Measurements from ENCODE around the gene COL1A2.

DNA sequence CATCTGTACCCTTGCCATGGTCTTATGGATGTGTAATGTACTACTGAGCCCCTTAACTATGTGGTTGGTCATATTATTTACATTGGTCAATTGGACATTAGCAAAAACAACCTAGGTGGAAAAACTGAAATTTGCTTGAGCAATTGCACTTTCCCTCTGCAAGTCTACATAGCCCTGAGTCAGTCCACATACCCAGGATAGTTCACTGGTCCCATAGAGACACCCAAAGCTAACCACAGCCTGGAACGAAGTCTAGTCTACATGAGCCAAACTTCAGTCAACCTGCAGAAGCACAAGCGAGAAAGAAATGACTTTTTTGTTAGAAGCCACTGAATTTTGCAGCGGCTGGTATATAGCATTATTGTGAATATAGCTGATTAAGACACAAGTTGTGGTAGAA, 37.6 kb upstream of the COL1A2 start:
- TF ChIP-seq NCOR1 (IDR thresholded peaks at IDR 0.05; ENCODE audit: borderline replicate concordance, low read length), result no peak
- TF ChIP-seq, protein P1, sequence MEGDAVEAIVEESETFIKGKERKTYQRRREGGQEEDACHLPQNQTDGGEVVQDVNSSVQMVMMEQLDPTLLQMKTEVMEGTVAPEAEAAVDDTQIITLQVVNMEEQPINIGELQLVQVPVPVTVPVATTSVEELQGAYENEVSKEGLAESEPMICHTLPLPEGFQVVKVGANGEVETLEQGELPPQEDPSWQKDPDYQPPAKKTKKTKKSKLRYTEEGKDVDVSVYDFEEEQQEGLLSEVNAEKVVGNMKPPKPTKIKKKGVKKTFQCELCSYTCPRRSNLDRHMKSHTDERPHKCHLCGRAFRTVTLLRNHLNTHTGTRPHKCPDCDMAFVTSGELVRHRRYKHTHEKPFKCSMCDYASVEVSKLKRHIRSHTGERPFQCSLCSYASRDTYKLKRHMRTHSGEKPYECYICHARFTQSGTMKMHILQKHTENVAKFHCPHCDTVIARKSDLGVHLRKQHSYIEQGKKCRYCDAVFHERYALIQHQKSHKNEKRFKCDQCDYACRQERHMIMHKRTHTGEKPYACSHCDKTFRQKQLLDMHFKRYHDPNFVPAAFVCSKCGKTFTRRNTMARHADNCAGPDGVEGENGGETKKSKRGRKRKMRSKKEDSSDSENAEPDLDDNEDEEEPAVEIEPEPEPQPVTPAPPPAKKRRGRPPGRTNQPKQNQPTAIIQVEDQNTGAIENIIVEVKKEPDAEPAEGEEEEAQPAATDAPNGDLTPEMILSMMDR (CRISPR knock-in tag; IDR thresholded peaks at IDR 0.05), result no peak
- TF ChIP-seq, protein P2, sequence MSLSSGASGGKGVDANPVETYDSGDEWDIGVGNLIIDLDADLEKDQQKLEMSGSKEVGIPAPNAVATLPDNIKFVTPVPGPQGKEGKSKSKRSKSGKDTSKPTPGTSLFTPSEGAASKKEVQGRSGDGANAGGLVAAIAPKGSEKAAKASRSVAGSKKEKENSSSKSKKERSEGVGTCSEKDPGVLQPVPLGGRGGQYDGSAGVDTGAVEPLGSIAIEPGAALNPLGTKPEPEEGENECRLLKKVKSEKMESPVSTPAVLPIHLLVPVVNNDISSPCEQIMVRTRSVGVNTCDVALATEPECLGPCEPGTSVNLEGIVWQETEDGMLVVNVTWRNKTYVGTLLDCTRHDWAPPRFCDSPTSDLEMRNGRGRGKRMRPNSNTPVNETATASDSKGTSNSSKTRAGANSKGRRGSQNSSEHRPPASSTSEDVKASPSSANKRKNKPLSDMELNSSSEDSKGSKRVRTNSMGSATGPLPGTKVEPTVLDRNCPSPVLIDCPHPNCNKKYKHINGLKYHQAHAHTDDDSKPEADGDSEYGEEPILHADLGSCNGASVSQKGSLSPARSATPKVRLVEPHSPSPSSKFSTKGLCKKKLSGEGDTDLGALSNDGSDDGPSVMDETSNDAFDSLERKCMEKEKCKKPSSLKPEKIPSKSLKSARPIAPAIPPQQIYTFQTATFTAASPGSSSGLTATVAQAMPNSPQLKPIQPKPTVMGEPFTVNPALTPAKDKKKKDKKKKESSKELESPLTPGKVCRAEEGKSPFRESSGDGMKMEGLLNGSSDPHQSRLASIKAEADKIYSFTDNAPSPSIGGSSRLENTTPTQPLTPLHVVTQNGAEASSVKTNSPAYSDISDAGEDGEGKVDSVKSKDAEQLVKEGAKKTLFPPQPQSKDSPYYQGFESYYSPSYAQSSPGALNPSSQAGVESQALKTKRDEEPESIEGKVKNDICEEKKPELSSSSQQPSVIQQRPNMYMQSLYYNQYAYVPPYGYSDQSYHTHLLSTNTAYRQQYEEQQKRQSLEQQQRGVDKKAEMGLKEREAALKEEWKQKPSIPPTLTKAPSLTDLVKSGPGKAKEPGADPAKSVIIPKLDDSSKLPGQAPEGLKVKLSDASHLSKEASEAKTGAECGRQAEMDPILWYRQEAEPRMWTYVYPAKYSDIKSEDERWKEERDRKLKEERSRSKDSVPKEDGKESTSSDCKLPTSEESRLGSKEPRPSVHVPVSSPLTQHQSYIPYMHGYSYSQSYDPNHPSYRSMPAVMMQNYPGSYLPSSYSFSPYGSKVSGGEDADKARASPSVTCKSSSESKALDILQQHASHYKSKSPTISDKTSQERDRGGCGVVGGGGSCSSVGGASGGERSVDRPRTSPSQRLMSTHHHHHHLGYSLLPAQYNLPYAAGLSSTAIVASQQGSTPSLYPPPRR (CRISPR knock-in tag; IDR thresholded peaks at IDR 0.05; ENCODE audit: borderline replicate concordance), result no peak
- no peak for TF ChIP-seq EZH2 (conservative IDR thresholded peaks at IDR 0.05; ENCODE audit: low read depth, low read length)
- TF ChIP-seq, protein P3, sequence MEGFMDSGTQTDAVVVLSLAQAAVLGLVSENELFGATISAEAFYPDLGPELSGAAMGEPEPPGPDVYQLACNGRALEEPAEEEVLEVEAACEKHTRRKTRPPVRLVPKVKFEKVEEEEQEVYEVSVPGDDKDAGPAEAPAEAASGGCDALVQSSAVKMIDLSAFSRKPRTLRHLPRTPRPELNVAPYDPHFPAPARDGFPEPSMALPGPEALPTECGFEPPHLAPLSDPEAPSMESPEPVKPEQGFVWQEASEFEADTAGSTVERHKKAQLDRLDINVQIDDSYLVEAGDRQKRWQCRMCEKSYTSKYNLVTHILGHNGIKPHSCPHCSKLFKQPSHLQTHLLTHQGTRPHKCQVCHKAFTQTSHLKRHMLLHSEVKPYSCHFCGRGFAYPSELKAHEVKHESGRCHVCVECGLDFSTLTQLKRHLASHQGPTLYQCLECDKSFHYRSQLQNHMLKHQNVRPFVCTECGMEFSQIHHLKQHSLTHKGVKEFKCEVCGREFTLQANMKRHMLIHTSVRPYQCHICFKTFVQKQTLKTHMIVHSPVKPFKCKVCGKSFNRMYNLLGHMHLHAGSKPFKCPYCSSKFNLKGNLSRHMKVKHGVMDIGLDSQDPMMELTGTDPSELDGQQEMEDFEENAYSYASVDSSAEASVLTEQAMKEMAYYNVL (CRISPR knock-in tag; IDR thresholded peaks at IDR 0.05; ENCODE audit: borderline replicate concordance), result no peak
- no peak for TF ChIP-seq TCF7 (IDR thresholded peaks at IDR 0.05; ENCODE audit: low read depth)
- TF ChIP-seq, protein P4, sequence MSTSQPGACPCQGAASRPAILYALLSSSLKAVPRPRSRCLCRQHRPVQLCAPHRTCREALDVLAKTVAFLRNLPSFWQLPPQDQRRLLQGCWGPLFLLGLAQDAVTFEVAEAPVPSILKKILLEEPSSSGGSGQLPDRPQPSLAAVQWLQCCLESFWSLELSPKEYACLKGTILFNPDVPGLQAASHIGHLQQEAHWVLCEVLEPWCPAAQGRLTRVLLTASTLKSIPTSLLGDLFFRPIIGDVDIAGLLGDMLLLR (CRISPR knock-in tag; IDR thresholded peaks at IDR 0.05), result no peak
- TF ChIP-seq NFIC (IDR thresholded peaks at IDR 0.05; ENCODE audit: low read length), result no peak
- no peak for TF ChIP-seq FOXM1 (CRISPR knock-in tag; IDR thresholded peaks at IDR 0.05)
